GM21515 (cell line): ENCODE data around the gene SHH.

Experiments used
- ATAC-seq: cut with Tn5 transposase; IDR thresholded peaks from one replicate; pipeline ENCODE4 v1.9.1; 2021; ENCODE audit not compliant: unreplicated experiment

Gene SHH

GRCh38 chr7:155807789-155808548 is 4.3 kb downstream of the SHH start:
- ATAC-seq = no peak

- ATAC-seq = no peak
Measured at GRCh38 chr7:155807065-155807671, 5.1 kb downstream of the SHH start.

GRCh38 chr7:155806096-155806871 is 6.0 kb downstream of the SHH start:
- ATAC-seq = no peak

- no peak for ATAC-seq
Measured at GRCh38 chr7:155805826-155806095, 6.5 kb downstream of the SHH start.

GRCh38 chr7:155804897-155805825 is 7.1 kb downstream of the SHH start:
- ATAC-seq = peak; percentile 60

- no peak for ATAC-seq
Measured at GRCh38 chr7:155804431-155804831, 7.8 kb downstream of the SHH start.

- ATAC-seq = no peak
Measured at GRCh38 chr7:155803418-155804376, 8.6 kb downstream of the SHH start.

GRCh38 chr7:155802906-155803417 is 9.3 kb downstream of the SHH start:
- ATAC-seq = no peak

GRCh38 chr7:155802291-155802690 is 10.0 kb downstream of the SHH start:
- ATAC-seq = no peak

- ATAC-seq = no peak
Measured at GRCh38 chr7:155800741-155801267, 11.5 kb downstream of the SHH start.

- ATAC-seq = no peak
Measured at GRCh38 chr7:155800301-155800700, 12.0 kb downstream of the SHH start.

- ATAC-seq = no peak
Measured at GRCh38 chr7:155799514-155799913, 12.7 kb downstream of the SHH start.

GRCh38 chr7:155798673-155799439 is 13.4 kb downstream of the SHH start:
- ATAC-seq = no peak

- ATAC-seq = no peak
Measured at GRCh38 chr7:155797262-155798250, 14.7 kb downstream of the SHH start.

GRCh38 chr7:155796381-155797261 is 15.6 kb downstream of the SHH start:
- ATAC-seq = no peak

GRCh38 chr7:155795951-155796350 is 16.3 kb downstream of the SHH start:
- no peak for ATAC-seq

- no peak for ATAC-seq
Measured at GRCh38 chr7:155795401-155795800, 16.9 kb downstream of the SHH start.
